ENCODE measurements around the gene INPP5D.
"Not testable (repeated sequence)": the region's sequence is repeated elsewhere in the genome, so short reads cannot be mapped to it uniquely, and the experiment has no call there.

The INPP5D gene

DNA sequence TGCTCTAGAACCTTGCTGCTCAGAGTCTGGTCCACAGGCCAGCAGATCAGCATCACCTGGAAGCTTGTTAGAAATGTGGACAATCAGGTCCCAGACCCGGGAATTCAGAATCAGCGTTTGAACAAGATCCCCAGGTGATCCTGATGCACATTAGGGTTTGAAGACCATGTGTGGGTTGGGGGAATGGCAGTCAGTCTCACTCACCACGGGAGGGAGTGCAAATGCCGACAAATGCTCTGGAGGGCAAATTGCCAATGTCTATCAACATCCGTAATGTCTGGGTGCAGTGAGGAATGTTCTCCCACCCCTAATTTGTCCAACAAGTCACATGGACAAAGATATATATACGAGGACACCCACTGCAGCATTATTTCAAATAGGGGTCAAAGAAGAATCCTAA lies 34.5 kb downstream of the INPP5D start:
- no peak for DNase-seq

DNA sequence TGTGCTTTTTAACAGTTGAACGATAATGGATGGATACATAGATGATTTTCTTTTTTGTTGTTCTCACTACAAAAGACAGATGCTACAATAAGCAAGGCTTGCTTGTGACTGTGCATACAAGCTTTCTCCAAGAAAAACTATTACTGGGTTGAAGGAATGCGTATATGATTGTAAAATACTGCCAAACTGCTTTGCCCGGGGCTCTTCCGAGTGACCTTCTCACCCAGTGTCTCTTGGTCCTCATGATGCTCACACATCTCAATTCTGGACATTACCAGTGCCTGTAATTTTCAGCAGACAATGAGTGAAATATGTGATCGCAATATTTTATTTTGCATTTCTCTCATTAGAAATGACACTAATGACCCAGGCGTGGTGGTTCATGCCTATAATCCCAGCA lies 35.9 kb downstream of the INPP5D start:
- DNase-seq, result no peak

DNA sequence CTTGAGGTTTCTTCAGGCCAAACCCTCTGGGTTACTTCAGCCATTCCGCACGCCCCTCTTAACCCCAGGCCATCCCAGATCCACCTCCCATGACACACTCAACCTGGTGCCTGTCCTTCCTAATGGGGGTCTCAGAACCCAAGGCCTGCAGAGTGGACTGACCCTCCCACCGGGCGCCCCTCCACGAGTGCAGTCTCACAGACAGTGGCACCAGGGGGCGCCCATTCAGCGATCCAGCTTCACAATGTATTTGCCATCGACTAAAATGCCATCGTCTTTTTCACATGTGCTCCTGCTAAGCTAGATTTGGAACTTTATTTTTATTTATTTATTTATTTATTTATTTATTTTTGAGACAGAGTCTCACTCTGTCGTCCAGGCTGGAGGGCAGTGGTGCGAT lies 38.5 kb downstream of the INPP5D start:
- no peak for DNase-seq

DNA sequence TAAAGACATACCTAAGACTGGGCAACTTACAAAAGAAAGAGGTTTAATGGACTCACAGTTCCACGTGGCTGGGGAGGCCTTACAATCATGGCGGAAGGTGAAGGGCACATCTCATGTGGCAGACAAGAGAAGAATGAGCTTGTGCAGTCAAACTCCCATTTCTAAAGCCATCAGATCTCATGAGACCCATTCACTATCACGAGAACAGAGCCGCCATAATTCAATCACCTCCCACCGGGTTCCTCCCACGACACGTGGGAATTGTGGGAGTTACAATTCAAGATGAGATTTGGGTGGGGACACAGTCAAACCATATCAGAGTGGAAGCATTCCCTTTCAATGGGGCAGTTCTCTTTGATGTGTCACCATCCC lies 39.7 kb downstream of the INPP5D start:
- DNase-seq, result not testable (repeated sequence)

GRCh38 chr2:233100192-233100998 lies 40.3 kb downstream of the INPP5D start:
- no peak for DNase-seq

DNA sequence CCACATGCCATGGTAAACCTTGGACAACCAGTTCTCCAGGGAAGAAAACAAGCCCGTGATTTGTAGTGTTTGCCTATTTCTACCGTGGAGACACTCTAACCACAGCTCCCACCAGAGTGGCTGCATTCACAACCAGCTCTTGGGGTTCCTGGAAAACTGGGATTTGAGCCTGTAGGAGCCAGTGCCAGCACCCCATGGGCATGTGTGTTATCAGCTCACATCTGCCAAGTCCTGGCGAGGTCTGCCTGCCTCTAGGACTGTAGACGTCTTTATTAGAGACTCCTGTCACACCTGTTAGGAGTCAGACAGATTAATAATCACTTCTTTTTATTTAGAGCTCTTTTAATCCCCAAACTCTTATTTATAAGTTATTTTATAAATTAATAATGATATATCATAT lies 41.0 kb downstream of the INPP5D start:
- DNase-seq, result no peak

GRCh38 chr2:233101816-233102215 lies 41.7 kb downstream of the INPP5D start:
- DNase-seq, result no peak

- no peak for DNase-seq
Measured at GRCh38 chr2:233105156-233105895, 45.2 kb downstream of the INPP5D start.

- no peak for DNase-seq
Measured at GRCh38 chr2:233105930-233106329, 45.8 kb downstream of the INPP5D start.

DNA sequence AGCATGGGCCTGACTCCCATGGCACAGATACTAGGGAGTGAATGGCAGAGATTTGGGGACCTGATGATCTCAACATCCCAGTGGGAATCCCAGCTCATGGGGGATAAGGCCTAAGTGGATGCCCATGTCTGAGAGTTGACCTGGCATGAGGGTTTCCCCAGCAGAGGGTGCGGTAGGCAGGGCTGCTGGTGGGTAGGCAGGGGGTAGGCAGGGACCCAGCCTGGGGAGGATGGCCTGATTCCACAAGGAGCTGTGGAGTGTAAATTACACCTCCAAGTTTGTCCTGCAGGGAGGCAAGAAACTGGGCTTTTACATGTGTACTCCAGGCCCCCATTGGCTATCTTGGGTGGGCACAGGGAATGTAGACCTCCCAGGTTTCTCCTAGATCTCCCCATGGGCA lies 46.9 kb downstream of the INPP5D start:
- no peak for DNase-seq

- DNase-seq, result no peak
Measured at GRCh38 chr2:233107831-233108300, 47.7 kb downstream of the INPP5D start.

GRCh38 chr2:233108611-233109490 lies 48.7 kb downstream of the INPP5D start:
- DNase-seq, result no peak

DNA sequence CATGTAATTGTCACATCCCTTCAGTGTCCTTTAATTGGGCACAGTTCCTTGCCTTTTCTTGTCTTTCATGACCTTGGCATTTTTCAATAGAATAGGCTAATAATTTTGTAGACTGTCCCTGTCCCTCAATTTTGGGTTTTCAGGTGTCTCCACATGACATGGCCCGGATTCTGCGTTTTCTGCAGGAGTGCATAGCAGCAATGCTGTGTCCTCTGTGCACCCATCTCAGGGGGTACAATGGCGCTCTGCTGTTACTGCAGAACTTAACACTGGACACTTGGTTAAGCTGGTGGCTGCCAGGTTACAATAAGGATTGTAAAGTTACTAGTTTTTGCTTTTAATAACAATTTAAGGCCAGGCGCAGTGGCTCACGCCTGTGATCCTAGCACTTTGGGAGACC lies 51.3 kb downstream of the INPP5D start:
- no peak for DNase-seq

DNA sequence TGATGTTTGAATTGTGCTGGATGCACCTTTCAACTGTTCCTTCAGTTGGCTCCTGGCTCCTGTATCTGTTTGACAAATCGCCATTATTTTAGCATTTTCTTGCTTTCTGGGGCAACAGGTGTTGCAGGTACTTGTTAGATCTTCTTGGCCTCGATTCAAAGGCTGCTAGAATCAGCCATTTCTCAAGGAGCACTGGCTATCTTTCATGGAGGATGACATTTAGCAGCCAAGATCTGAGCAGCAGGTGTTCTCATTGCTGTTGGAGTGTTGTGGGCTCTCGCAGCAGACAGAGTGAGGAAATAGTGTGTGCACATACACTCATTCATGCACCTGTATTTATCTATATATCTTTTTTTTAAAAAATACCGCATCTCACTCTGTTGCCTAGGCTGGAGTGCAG lies 52.2 kb downstream of the INPP5D start:
- no peak for DNase-seq

DNA sequence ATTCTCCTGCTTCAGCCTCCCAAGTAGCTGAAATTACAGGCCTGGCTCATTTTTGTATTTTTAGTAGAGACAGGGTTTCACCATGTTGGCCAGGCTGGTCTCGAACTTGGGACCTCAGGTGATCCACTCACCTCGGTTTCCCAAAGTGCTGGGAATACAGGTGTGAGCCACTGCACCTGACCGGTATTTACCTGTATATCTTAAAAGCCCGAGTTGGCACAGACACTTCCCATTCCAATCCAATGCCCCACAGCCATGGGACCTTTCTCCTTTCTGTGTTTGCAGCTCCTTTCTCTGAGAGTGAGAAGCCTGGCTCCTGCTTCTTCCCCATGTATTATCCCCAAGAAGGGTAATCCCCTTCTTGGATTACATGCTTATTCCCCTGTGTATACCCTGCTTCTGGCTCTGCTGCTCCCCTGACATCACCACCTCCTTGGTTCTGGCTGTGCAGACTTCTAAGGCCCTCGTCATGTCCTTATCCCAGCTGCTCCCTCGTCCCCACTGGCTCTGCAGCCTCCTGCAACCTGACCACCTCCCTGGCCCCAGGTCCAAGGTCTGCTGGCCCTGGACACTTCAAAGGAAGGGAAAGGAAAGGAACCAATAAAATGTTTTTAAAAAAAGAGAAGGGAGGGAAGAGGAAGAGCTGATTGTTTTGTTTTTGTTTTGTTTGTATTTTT lies 52.8 kb downstream of the INPP5D start:
- DNase-seq, result no peak

DNA sequence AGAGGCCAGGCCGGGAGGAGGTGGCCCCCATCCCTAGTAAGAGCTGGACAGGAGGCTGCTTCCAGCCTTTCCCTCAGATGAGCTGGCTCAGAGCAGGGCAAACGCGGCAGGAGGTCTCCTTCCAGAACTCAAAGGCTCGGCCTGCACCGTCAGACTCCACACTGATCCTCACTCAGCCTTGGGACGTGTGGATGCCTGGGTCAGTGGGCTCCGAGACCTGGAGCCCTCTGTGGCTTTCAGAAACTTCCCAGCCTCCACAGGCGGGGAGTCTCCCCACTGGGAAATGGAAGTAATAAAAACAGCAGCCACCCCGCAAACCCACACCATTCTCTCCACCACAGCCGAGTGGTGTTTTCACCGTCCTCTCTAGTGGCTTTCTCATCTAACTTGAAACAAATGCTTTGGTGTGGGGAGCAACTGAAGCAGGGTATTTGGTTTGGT lies 54.3 kb downstream of the INPP5D start:
- no peak for DNase-seq

- DNase-seq, result no peak
Measured at GRCh38 chr2:233115121-233115520, 55.0 kb downstream of the INPP5D start.

DNA sequence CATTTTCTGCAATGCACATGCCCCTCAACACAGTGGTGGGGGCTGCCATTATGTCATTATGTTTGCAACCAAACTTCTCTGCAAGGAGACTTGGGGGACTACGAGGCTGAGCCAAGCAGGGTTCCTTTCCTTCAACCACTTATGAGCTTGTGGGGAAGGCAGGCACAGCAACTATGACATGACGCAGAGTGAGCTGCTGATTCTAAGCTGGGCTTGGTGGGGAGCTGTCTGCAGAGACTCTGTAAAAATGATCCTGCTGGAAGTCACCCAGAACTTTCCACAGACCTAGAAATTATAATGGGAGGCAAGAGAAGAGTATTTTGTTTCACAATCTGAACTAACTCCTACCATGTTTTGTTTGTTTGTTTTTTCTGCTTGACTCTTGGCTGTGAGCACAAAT lies 55.6 kb downstream of the INPP5D start:
- no peak for DNase-seq

GRCh38 chr2:233116946-233117345 lies 56.8 kb downstream of the INPP5D start:
- DNase-seq, result no peak

DNA sequence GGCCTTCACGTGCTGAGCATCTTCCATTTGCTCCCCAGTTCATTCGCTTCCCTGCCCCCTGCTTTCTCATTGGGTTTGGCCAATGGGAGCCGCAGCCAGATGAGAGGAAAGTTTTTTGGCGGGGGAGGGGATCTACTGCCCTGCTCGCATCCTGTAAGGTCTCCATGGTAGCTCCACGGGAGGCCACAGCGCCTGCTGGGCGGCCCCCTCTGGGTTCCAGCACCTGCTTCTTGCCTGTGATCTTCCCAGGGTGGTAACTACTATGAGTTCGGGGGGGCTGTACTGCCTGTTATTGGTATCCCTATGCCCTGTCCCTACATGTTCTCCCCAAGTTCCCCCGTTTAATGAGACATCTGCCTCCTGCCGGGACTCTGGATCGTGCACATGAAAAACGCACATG lies 57.2 kb downstream of the INPP5D start:
- DNase-seq, result no peak

DNA sequence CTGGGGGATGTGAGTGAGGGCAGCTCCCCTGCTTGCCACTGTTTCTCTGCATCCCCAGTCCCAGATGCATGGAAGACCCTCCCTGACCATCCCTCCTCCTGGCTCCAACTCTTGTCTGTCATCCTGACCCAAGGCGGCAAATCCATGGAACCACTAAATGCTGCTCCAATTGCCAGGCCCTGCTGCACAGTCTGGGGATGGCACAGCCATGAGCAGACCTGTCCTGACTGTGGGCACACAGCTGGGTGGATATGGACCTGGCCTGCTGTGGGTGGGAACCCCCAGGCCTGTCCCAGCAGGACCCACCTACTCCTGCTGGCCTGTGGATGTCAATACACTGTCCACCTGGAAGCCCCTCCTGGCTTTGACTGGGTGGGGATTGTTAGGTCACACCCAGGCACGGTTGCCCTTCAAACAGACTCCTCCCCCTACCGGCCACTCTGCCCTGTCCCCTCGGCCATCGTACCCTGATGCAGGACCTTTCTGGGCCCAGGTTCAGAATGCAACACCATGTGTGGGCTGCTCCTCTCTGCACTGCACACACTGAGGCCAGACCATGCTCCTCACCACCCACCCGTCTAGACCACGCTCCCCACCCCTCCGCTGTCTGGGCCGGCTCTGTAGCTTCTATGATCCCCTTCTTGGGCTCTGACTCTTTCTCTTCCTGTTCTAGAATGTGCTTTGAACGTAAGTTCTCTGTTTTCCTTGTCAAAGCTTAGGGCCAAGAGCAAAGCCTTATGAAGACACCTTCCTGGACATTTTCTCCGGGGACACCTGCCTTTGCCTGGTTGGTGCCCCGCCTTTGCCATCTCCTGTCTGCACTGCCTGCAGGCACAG lies 57.9 kb downstream of the INPP5D start:
- no peak for DNase-seq

- no peak for DNase-seq
Measured at GRCh38 chr2:233118648-233119000, 58.5 kb downstream of the INPP5D start.
